B cell (primary cell): Measurements from ENCODE around the gene TEX11. TPM values are rescaled to one million over a fixed set of nuclear protein-coding genes. Genes with fewer than 3 reads are reported as not detected.

Experiments
- ATAC-seq: fragments of 200-7000 bp; cut with Tn5 transposase; one replicate; pipeline ENCODE4 v1.10.0; 2021; ENCODE audit warnings: low read depth, mild to moderate bottlenecking, moderate number of reproducible peaks, moderate library complexity
- CTCF ChIA-PET: fragments of 350-600 bp; sonication (Branson Sonifier 250); formaldehyde crosslinking; loops from one replicate; lab custom pipeline; 2021; ENCODE audit warnings: antibody characterized with exemption, inconsistent platforms; lab: Charles Lee
- POLR2A ChIA-PET: fragments of 350-600 bp; sonication (Branson Sonifier 250); formaldehyde crosslinking; loops from one replicate; lab custom pipeline; 2021; ENCODE audit warnings: antibody characterized with exemption; lab: Charles Lee
- DNase-seq: peaks from one replicate; pipeline ENCODE4 v3.0.0; 2013
- H2AFZ ChIP-seq: 2 replicates; pipeline ENCODE4 v1.6.1; 2012; ENCODE audit warnings: mild to moderate bottlenecking, low read depth, low read length; ENCODE audit not compliant: insufficient read depth, poor library complexity, severe bottlenecking
- H3K27ac ChIP-seq, 2 donors: 1 replicate in 1 of 2; 2 replicates in 1 of 2; pipeline ENCODE4 v1.5.1; 2012 to 2013; ENCODE audit warnings: low read length in 2 of 2, mild to moderate bottlenecking in 2 of 2, moderate library complexity in 1 of 2
- H3K27me3 ChIP-seq, 4 experiments: fragments of 200-600 bp in 1 of 4; sonication (generic) in 1 of 4; replicated peaks in 1 of 4; 1 replicate in 2 of 4; 2 replicates in 2 of 4; pipeline versions ENCODE4 v1.6.1 to v1.7.0; 2013 to 2016; ENCODE audit warnings: low read length in 3 of 4, mild to moderate bottlenecking in 2 of 4, mixed read lengths in 1 of 4, moderate library complexity in 1 of 4; ENCODE audit not compliant: insufficient read depth in 4 of 4, control insufficient read depth in 3 of 4; ENCODE audit errors: control extremely low read depth in 1 of 4
- H3K36me3 ChIP-seq, 2 experiments: replicated peaks in 1 of 2; 1 replicate in 1 of 2; 2 replicates in 1 of 2; pipeline versions ENCODE4 v1.6.1 to v1.7.1; 2013; ENCODE audit warnings: low read length in 1 of 2; ENCODE audit not compliant: insufficient read depth in 2 of 2, control insufficient read depth in 1 of 2; ENCODE audit errors: control extremely low read depth in 1 of 2, extremely low read depth in 1 of 2
- H3K4me1 ChIP-seq, 2 donors: fragments of 200-600 bp in 1 of 2; sonication (generic) in 1 of 2; 1 replicate in 1 of 2; 2 replicates in 1 of 2; pipeline versions ENCODE4 v1.5.1 to v1.6.1; 2013 to 2017; ENCODE audit warnings: low read length in 2 of 2; ENCODE audit not compliant: control insufficient read depth in 2 of 2, insufficient read depth in 2 of 2
- H3K4me2 ChIP-seq: replicated peaks from 2 replicates; pipeline ENCODE3; 2012; ENCODE audit warnings: mild to moderate bottlenecking, low read depth, low read length; ENCODE audit not compliant: poor library complexity, severe bottlenecking
- H3K4me3 ChIP-seq, 5 experiments: fragments of 200-600 bp in 1 of 5; sonication (generic) in 1 of 5; 1 replicate in 3 of 5; 2 replicates in 2 of 5; pipeline versions ENCODE4 v1.5.1 to v1.7.0; 2011 to 2016; ENCODE audit warnings: low read length in 4 of 5, mild to moderate bottlenecking in 4 of 5, low read depth in 2 of 5, control low read depth in 1 of 5, moderate library complexity in 1 of 5; ENCODE audit not compliant: insufficient read depth in 1 of 5; ENCODE audit errors: control extremely low read depth in 1 of 5, extremely low read depth in 1 of 5
- H3K79me2 ChIP-seq: fragments of 200-600 bp; sonication (generic); one replicate; pipeline ENCODE4 v1.6.0; 2016; ENCODE audit warnings: low read length; ENCODE audit not compliant: control insufficient read depth, insufficient read depth
- H3K9ac ChIP-seq: fragments of 200-600 bp; sonication (generic); 2 replicates; pipeline ENCODE4 v1.6.1; 2017; ENCODE audit warnings: mild to moderate bottlenecking, low read length, moderate library complexity
- H3K9me3 ChIP-seq, 3 donors: one replicate each; pipeline versions ENCODE4 v1.6.1 to v1.7.1; 2013; ENCODE audit warnings: low read length in 2 of 3; ENCODE audit not compliant: control insufficient read depth in 2 of 3, insufficient read depth in 1 of 3; ENCODE audit errors: control extremely low read depth in 1 of 3
- H4K20me1 ChIP-seq: 2 replicates; pipeline ENCODE4 v1.6.0; 2012; ENCODE audit warnings: mild to moderate bottlenecking, low read length; ENCODE audit not compliant: insufficient read depth, control insufficient read depth, poor library complexity, severe bottlenecking
- H3K27ac Mint-ChIP-seq: one replicate; pipeline ENCODE4 v1.8.0; 2021; ENCODE audit warnings: mixed read lengths
- H3K27me3 Mint-ChIP-seq: one replicate; pipeline ENCODE4 v1.8.0; 2021; ENCODE audit warnings: mixed read lengths
- H3K4me1 Mint-ChIP-seq: one replicate; pipeline ENCODE4 v1.8.0; 2021; ENCODE audit warnings: mixed read lengths
- H3K4me3 Mint-ChIP-seq: one replicate; pipeline ENCODE4 v1.8.0; 2021; ENCODE audit warnings: mixed read lengths
- H3K9me3 Mint-ChIP-seq: one replicate; pipeline ENCODE4 v1.8.0; 2022; ENCODE audit warnings: mixed read lengths; ENCODE audit not compliant: insufficient read depth
- CTCF ChIP-seq: fragments of 200-600 bp; IDR thresholded peaks from one replicate; pipeline ENCODE4 v1.8.0; 2022; ENCODE audit warnings: antibody characterized with exemption, mild to moderate bottlenecking
- EZH2 ChIP-seq: IDR thresholded peaks from 2 replicates; pipeline ENCODE4 v1.6.1; 2012; ENCODE audit warnings: borderline replicate concordance, low read depth, mild to moderate bottlenecking, moderate library complexity, low read length; ENCODE audit not compliant: insufficient read depth, poor library complexity, severe bottlenecking
- WGBS: methylation state at CpG from one replicate; pipeline ENCODE4 v1.1.5; 2013; ENCODE audit warnings: missing lambda C conversion rate; ENCODE audit not compliant: insufficient coverage; 5-methylcytosine and 5-hydroxymethylcytosine counted together
- intact Hi-C: fragments of 100-400 bp; cut with micrococcal nuclease; formaldehyde crosslinking; loops from one replicate; pipeline ENCODE4 v1.10.0; 2022
- polyA plus RNA-seq: library from polyadenylated mRNA; depleted of rRNA; stranded (reverse); fragments of >200 nt; gene quantifications from 2 replicates; pipeline ENCODE4 v1.2.3, GENCODE V29; 2012
- small RNA-seq: library from RNA; depleted of rRNA; stranded (forward); fragments of <200 nt; gene quantifications from one replicate; pipeline ENCODE3, GENCODE V24; 2012; ENCODE audit warnings: low replicate concordance, low read depth; ENCODE audit not compliant: insufficient read length
- total RNA-seq, 2 donors: library from RNA; stranded (reverse); fragments of 120-200 nt in 1 of 2; gene quantifications; 1 replicate in 1 of 2; 2 replicates in 1 of 2; pipeline versions ENCODE4 v1.2.3 to v1.2.4, GENCODE V29; 2013 to 2022

TEX11 gene
- total and polyA plus RNA-seq, 2 donors (not counting 1 experiment from before 2014, with no cell fraction given) = not detected

- no peaks in the 10 kb centered on the region for H3K9me3 Mint-ChIP-seq
- no peaks in the 10 kb centered on the region for H3K36me3 ChIP-seq
- no peak overlapping the region for H3K4me3 ChIP-seq
- H3K9me3 ChIP-seq = no peaks in the 10 kb centered on the region
- POLR2A ChIA-PET = no interaction called here
- H3K27me3 ChIP-seq = no peaks in the 10 kb centered on the region
- intact Hi-C loops = no loop called here
- H3K4me1 Mint-ChIP-seq = peaks cover 1% of the 10 kb centered on the region
- no peaks in the 10 kb centered on the region for H3K4me1 ChIP-seq
- H3K79me2 ChIP-seq = no peaks in the 10 kb centered on the region
- CTCF ChIA-PET = no interaction called here
- no peak overlapping the region for H3K27ac Mint-ChIP-seq
- no peaks in the 10 kb centered on the region for H4K20me1 ChIP-seq
- no peak overlapping the region for H3K9ac ChIP-seq
- H3K4me3 Mint-ChIP-seq = no peak overlapping the region
- no peak overlapping the region for H2AFZ ChIP-seq
- TF ChIP-seq CTCF (no peak), EZH2 (no peak)
- H3K4me2 ChIP-seq = no peak overlapping the region
- DNase-seq (no peak), ATAC-seq (no peak)
- 100% methylated on average over 1 of the region's 4 CpGs for WGBS
- no peaks in the 10 kb centered on the region for H3K27me3 Mint-ChIP-seq
- no peak overlapping the region for H3K27ac ChIP-seq
Measured at GRCh38 chrX:70479247-70479921, 429.1 kb downstream of the TEX11 start.

Small RNA genes within 50 kb of the gene (small RNA-seq; reads per million reads assigned to genes)
- not detected for gene SNORD3E

Other genes with a start within 250 kb of the TEX11 start
- gene SLC7A3, start 22.4 kb upstream of the TEX11 start, total RNA-seq = 0.20 and 0.27 TPM in 2 replicates
- not detected in 2 replicates for gene SLC7A3, start 22.4 kb upstream of the TEX11 start, polyA plus RNA-seq
- gene SNX12, start 159.6 kb upstream of the TEX11 start, total RNA-seq = 32.6 and 42.9 TPM in 2 replicates
- 10.5 and 11.5 TPM in 2 replicates for gene SNX12, start 159.6 kb upstream of the TEX11 start, polyA plus RNA-seq
- 41.4 and 48.7 TPM in 2 replicates for gene FOXO4, start 187.1 kb upstream of the TEX11 start, total RNA-seq
- gene FOXO4, start 187.1 kb upstream of the TEX11 start, polyA plus RNA-seq = 6.8 and 13.4 TPM in 2 replicates
- gene CXorf65, start 198.0 kb upstream of the TEX11 start, total RNA-seq = 25.6 and 30.2 TPM in 2 replicates
- gene CXorf65, start 198.0 kb upstream of the TEX11 start, polyA plus RNA-seq = 24.8 and 49.6 TPM in 2 replicates
- gene IL2RG, start 202.9 kb upstream of the TEX11 start, total RNA-seq = 276 and 297 TPM in 2 replicates
- 349 and 419 TPM in 2 replicates for gene IL2RG, start 202.9 kb upstream of the TEX11 start, polyA plus RNA-seq
- 118 and 123 TPM in 2 replicates for gene MED12, start 209.9 kb upstream of the TEX11 start, total RNA-seq
- gene MED12, start 209.9 kb upstream of the TEX11 start, polyA plus RNA-seq = 21.8 and 34.1 TPM in 2 replicates
- gene NLGN3, start 236.1 kb upstream of the TEX11 start, total RNA-seq = 1.0 and 1.3 TPM in 2 replicates
- 0.81 and 1.1 TPM in 2 replicates for gene NLGN3, start 236.1 kb upstream of the TEX11 start, polyA plus RNA-seq